Peyer's patch (tissue), 4 donors: ENCODE measurements around the gene GLT6D1.

Experiments used
- POLR2A ChIP-seq, 2 donors: fragments of 450-650 bp; IDR thresholded peaks; one replicate each; pipeline ENCODE4 v1.5.1; 2017; ENCODE audit warnings: antibody characterized with exemption in 2 of 2, mild to moderate bottlenecking in 2 of 2, moderate library complexity in 2 of 2
- TF ChIP-seq, protein P1 (sequence below), 6 experiments: fragments of 450-650 bp in 4 of 6; fragments of 200-600 bp in 2 of 6; sonication (generic) in 1 of 6; IDR thresholded peaks; one replicate each; pipeline ENCODE4 v1.5.1; 2017 to 2019; ENCODE audit warnings: antibody characterized with exemption in 6 of 6, mild to moderate bottlenecking in 3 of 6, moderate library complexity in 1 of 6

DNA sequence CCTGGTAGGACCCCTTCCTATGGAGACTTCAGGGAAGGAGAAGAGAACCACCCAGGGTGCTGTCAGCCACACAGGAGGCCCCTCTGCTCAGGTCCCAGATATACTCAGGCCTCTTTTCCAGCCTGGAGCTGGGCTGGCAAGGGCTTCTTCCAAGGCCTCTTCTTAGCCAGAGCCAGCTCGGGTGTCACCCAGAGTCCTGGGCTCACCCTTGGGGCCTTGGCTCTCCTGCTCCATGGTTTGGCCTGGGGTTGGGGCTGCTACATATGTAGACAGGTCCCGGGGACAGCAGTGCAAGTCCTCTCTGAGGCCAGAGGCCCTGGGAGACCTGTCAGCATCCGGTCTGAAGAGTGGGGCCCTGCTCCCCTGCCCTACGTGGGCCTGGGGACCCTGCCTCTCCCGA lies 55.0 kb downstream of the GLT6D1 start:
- TF ChIP-seq, protein P1, sequence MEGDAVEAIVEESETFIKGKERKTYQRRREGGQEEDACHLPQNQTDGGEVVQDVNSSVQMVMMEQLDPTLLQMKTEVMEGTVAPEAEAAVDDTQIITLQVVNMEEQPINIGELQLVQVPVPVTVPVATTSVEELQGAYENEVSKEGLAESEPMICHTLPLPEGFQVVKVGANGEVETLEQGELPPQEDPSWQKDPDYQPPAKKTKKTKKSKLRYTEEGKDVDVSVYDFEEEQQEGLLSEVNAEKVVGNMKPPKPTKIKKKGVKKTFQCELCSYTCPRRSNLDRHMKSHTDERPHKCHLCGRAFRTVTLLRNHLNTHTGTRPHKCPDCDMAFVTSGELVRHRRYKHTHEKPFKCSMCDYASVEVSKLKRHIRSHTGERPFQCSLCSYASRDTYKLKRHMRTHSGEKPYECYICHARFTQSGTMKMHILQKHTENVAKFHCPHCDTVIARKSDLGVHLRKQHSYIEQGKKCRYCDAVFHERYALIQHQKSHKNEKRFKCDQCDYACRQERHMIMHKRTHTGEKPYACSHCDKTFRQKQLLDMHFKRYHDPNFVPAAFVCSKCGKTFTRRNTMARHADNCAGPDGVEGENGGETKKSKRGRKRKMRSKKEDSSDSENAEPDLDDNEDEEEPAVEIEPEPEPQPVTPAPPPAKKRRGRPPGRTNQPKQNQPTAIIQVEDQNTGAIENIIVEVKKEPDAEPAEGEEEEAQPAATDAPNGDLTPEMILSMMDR (IDR thresholded peaks at IDR 0.05): no peak
- no peak for TF ChIP-seq POLR2A (IDR thresholded peaks at IDR 0.05)
